ENCODE measurements around the gene PPFIBP1.

PPFIBP1 gene

GRCh38 chr12:27674989-27675388, 151.0 kb downstream of the PPFIBP1 start:
- DNase-seq: no peak

DNA sequence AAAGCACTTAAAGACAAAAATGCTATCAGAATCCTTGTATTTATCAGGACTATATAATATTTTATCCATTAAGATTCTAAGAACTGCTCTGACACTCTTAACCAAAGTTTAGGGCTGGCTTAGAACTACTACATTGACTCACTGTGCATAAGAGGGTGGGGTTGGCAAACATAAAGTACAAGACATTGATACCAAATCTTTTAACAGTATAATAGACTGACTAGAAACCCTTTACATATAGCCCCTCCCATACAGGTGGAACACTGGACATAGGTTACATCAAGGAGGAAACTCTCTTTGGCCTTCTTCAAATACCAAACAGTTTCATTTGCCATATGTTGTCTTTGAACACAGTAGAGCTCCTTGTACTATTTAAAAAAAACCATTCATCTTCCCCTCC, 156.6 kb downstream of the PPFIBP1 start:
- DNase-seq: no peak

DNA sequence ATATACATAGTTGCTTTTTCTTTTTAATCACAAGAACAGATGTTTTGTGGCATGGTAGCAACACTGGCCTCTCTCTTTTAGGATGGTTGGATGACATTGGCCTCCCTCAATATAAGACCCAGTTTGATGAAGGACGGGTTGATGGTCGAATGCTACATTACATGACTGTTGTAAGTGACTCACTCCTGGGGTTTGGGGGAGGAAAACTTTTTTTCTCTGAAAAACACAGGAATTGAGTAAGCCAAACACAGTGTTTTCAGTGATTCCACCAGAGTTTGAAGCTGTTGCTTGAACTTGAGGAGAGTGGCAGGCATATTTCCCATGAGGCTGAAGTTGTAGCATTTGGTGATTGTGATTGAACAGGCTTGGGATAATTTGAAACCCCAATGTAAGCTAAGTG, 158.5 kb downstream of the PPFIBP1 start:
- no peak for DNase-seq

- DNase-seq: no peak
These were observed 161.3 kb downstream of the PPFIBP1 start for GRCh38 chr12:27685274-27685673.

GRCh38 chr12:27686147-27686546, 162.1 kb downstream of the PPFIBP1 start:
- no peak for DNase-seq

- DNase-seq: no peak
These were observed 164.7 kb downstream of the PPFIBP1 start for GRCh38 chr12:27688671-27689070.

DNA sequence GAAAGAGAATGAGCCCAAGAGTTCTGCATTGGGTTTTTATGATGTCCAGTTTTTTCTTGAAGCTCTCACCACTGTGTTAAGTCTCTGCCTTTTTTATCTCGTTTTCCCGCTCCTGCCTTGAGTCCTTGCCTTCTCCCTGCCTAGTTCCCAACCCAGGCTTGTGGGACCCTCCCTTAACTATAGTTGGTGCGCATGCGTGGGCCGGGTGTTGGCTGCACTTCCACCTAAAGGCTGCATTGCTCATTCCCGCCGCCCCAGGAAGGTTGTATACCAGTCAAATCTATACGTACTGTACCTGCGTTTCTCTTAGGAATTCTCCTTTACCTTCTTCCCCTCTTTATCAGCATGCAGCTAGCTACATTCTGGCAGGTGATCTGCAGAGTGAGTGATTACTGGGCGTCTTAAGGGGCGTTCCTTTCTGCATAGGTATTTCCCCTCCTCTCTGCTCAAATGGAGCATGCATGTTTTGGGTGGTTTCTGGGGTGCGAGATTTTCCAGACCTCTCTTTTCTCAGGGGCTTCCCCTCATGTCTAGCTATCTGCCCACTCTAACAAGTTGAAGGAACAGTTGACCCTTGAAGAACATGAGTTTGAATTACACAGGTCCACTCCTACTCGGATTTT, 165.7 kb downstream of the PPFIBP1 start:
- no peak for DNase-seq

DNA sequence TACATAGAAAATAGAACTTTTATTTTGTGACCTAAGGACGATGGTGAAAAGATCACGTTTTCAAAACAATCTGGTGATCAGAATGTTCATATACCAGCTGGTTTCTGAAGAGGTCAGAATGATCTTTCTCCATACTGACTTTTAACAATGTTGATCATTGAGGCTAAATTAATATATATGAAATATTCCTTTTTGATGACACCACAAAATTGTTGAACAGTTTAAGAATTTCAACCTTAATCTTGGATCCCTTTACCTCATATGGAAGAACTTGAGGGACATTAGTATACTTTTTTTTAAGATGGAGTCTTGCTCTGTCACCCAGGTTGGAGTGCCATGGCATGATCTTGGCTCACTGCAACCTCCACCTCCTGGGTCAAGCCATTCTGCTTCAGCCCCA, 169.4 kb downstream of the PPFIBP1 start:
- no peak for DNase-seq

DNA sequence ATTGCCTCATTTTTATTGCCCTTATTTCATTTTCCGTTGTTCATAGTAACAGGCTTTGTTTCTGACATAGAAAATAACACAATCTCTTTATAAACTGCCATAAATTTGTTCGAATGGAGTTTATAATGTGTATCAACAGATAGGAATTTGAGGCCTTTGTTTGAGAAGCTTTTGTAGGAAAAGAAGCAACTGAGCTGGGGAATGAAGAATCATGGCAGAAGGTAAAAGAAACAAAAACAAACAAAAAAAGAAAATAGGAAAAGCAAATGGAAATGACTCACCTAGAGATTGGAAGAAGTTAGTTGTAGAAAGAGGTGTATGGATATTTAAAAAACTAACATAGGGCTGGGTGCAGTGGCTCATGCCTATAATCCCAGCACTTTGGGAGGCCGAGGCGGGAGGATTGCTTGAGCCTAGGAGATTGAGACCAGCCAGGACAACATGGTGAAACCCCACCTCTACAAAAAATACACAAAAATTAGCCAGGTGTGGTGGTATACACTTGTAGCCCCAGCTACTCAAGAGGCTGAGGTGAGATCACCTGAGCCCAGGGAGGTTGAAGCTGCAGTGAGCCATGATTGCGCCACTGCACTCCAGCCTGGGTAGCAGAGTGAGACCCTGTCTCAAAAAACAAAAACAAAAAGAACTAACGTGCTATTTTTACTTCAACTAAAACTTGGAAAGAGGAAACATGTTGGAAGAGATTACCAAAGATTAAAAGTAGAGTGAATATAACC, 171.7 kb downstream of the PPFIBP1 start:
- no peak for DNase-seq

DNA sequence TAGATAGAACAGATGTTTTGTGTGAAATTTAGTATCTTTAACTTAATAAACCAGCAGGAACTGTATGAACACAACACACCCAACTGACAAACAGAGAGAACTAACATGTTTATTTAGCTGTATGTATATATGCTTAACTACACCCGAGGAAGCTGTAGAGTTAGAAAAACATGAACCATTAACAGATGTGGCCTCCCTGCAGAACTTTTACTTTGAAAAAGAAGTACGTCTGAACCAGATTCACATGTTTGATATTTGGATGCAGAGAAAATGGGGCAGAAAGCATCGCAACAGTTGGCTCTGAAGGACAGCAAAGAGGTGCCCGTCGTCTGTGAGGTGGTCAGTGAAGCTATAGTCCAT, 172.3 kb downstream of the PPFIBP1 start, which contains the start of gene REP15:
Gene REP15 (plus strand): TSS at position 155 of the 360 bp plus-strand sequence. CDS start 116 bp downstream, at position 271.
- no peak for DNase-seq

DNA sequence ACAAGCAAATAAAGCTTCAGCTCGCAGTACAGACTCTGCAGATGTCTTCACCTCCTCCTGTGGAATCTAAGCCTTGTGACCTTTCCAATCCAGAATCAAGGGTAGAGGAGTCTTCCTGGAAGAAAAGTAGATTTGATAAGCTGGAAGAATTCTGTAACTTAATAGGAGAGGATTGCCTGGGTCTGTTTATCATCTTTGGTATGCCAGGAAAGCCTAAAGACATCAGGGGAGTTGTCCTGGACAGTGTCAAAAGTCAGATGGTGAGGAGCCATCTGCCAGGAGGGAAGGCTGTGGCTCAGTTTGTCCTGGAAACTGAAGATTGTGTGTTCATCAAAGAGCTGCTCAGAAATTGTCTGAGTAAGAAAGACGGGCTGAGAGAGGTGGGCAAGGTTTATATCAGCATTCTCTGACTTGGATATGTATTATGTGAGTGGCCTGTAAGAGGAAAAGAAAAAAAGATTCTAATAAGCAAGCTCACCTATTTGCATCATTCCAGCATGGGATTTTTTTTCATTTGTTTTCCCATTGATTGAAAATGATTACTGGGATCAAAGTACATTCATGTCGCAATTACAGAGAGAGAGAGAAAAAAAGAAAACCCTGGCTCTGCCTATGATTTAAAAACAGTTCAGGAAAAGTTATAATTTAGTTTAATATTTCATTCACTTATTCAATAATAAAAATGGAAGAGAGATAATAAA, 173.0 kb downstream of the PPFIBP1 start:
- DNase-seq: no peak

- peak; percentile 81 for DNase-seq
These were observed 179.9 kb downstream of the PPFIBP1 start for GRCh38 chr12:27703720-27704452.

- no peak for DNase-seq
These were observed 181.3 kb downstream of the PPFIBP1 start for GRCh38 chr12:27705263-27705662.

DNA sequence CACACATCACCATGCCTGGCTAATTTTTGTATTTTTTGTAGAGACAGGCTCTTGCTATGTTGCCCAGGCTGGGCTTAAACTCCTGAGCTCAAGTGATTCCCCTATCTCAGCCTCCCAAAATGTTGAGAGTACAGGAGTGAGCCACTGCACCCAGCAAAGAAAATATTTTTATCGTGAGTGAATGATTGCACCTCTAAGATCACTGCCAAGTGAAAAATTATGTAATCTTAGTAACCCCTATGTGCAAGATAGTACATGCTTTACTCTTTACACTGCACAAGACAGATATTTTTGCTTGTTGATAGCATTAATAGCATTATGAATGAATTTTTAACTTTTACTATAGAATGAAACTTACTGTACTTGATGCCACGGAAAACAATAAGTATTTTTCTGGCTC, 183.2 kb downstream of the PPFIBP1 start:
- no peak for DNase-seq

DNA sequence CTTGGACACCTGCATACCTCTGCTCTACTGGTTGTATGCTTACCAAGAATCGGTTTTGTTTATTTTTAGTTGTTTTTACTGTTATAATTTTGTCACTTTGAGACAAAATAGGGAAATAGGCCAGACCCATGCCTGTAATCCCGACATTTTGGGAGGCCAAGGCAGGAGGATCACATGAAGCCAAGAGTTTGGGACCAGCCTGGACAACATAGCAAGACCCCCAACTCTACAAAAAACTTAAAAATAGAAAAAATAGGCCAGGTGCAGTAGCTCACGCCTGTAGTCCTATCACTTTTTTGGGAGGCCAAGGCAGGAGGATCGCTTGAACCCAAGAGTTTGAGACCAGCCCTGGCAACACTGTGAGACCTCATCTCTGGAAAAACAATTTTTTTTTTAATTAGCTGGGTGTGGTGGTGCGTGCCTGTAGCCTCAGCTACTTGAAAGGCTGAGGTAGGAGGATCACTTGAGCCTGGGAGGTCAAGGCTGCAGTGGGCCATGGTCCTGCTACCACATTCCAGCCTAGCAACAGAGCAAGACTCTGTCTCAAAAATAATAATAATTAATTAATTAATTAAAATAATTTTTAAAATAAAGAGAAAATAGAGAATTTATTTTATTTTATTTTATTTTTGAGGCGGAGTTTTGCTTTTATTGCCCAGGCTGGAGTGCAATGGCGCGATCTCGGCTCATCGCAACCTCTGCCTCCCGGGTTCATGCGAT, 185.4 kb downstream of the PPFIBP1 start:
- DNase-seq: no peak

GRCh38 chr12:27709932-27710591, 186.1 kb downstream of the PPFIBP1 start:
- DNase-seq: no peak

- DNase-seq: peak; percentile 93
These were observed 186.7 kb downstream of the PPFIBP1 start, which contains the start of gene MRPS35 for GRCh38 chr12:27710592-27711316. MRPS35 (plus strand) TSS chr12:27710832; CDS start chr12:27710844, 12 bp downstream.

DNA sequence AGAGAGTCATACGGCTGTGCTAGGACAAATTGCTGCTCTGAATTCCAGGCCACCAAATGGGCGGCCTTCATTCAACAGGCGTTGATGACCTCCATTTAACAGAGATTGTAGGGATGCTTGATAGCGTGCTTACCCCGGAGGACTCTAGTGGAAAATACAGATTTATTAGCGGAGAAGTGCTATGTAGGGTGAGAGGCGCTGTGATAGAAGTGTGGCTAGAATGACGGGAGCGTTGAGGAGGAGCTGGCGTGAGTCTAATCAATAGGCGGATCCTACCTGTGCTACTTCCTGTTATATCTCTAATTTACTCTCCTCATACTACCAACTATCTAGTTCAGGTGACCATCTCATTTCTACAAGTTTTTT, 187.3 kb downstream of the PPFIBP1 start:
- DNase-seq: peak; percentile 35

- DNase-seq: no peak
These were observed 188.0 kb downstream of the PPFIBP1 start for GRCh38 chr12:27711967-27712366.

- DNase-seq: no peak
These were observed 199.2 kb downstream of the PPFIBP1 start for GRCh38 chr12:27723212-27723611.

- DNase-seq: no peak
These were observed 206.1 kb downstream of the PPFIBP1 start for GRCh38 chr12:27730097-27730588.

Data from activated CD4-positive, alpha-beta T cell treated with anti-CD3 and anti-CD28 coated beads, Interleukin-2, amount 50 U/mL, for 16 hours (primary cell).